HG03097 (cell line): ENCODE measurements around the gene EGF.
"Not testable (repeated sequence)": the region's sequence is repeated elsewhere in the genome, so short reads cannot be mapped to it uniquely, and the experiment has no call there.

Experiments
- ATAC-seq: cut with Tn5 transposase; IDR thresholded peaks from one replicate; pipeline ENCODE4 v1.9.1; 2021; ENCODE audit not compliant: unreplicated experiment, low FRiP score

Gene EGF

GRCh38 chr4:109912706-109913595 is at the start of gene EGF:
TSS of gene EGF (plus strand) at chr4:109912883. CDS start at chr4:109913336, 453 bp downstream.
- ATAC-seq: no peak

GRCh38 chr4:109864134-109864533 is 48.5 kb upstream of the EGF start:
- ATAC-seq: no peak

- no peak for ATAC-seq
Observed at GRCh38 chr4:109870061-109870460, 42.6 kb upstream of the EGF start.

GRCh38 chr4:109872065-109872464 is 40.6 kb upstream of the EGF start:
- ATAC-seq: no peak

GRCh38 chr4:109872950-109873656 is 39.6 kb upstream of the EGF start:
- ATAC-seq: no peak

GRCh38 chr4:109873791-109874514 is 38.7 kb upstream of the EGF start:
- no peak for ATAC-seq

GRCh38 chr4:109875106-109875505 is 37.6 kb upstream of the EGF start:
- ATAC-seq: no peak

GRCh38 chr4:109875553-109875952 is 37.1 kb upstream of the EGF start:
- not testable (repeated sequence) for ATAC-seq

- no peak for ATAC-seq
Observed at GRCh38 chr4:109876634-109877265, 35.9 kb upstream of the EGF start.

GRCh38 chr4:109877400-109877799 is 35.3 kb upstream of the EGF start:
- ATAC-seq: peak; percentile 74

GRCh38 chr4:109878355-109878754 is 34.3 kb upstream of the EGF start:
- ATAC-seq: no peak

GRCh38 chr4:109879081-109879480 is 33.6 kb upstream of the EGF start:
- ATAC-seq: no peak

GRCh38 chr4:109879636-109880314 is 32.9 kb upstream of the EGF start:
- no peak for ATAC-seq

GRCh38 chr4:109886303-109886702 is 26.4 kb upstream of the EGF start:
- no peak for ATAC-seq

- ATAC-seq: no peak
Observed at GRCh38 chr4:109887071-109887470, 25.6 kb upstream of the EGF start.

GRCh38 chr4:109890076-109890475 is 22.6 kb upstream of the EGF start:
- no peak for ATAC-seq

GRCh38 chr4:109902559-109903251 is 10.0 kb upstream of the EGF start:
- no peak for ATAC-seq

GRCh38 chr4:109908731-109909130 is 4.0 kb upstream of the EGF start:
- no peak for ATAC-seq

- no peak for ATAC-seq
Observed at GRCh38 chr4:109910256-109910655, 2.4 kb upstream of the EGF start.
